GM11168 (cell line): ENCODE results near the gene ENAH.
"Not testable (repeated sequence)": the region's sequence is repeated elsewhere in the genome, so short reads cannot be mapped to it uniquely, and the experiment has no call there.

ENCODE experiments used
- in situ Hi-C: fragments of 300-500 bp; cut with MboI; formaldehyde crosslinking; loops from one replicate; pipeline ENCODE4 v1.12.0; 2022; ENCODE audit warnings: low sequenced_read_pairs; ENCODE audit not compliant: unreplicated experiment

The ENAH gene

GRCh38 chr1:225534135-225534534, 118.8 kb downstream of the ENAH start:
- in situ Hi-C loops, result no loop called here

GRCh38 chr1:225533238-225533637, 119.7 kb downstream of the ENAH start:
- in situ Hi-C loops, result no loop called here

- in situ Hi-C loops, result no loop called here
Observed at GRCh38 chr1:225532240-225532944, 120.5 kb downstream of the ENAH start.

GRCh38 chr1:225529726-225530125, 123.2 kb downstream of the ENAH start:
- in situ Hi-C loops, result no loop called here

- in situ Hi-C loops, result no loop called here
Observed at GRCh38 chr1:225527575-225527974, 125.3 kb downstream of the ENAH start.

GRCh38 chr1:225526878-225527277, 126.0 kb downstream of the ENAH start:
- in situ Hi-C loops, result no loop called here

GRCh38 chr1:225525377-225525776, 127.5 kb downstream of the ENAH start:
- in situ Hi-C loops, result no loop called here

- in situ Hi-C loops, result no loop called here
Observed at GRCh38 chr1:225524570-225524969, 128.4 kb downstream of the ENAH start.

- in situ Hi-C loops, result no loop called here
Observed at GRCh38 chr1:225523263-225523950, 129.5 kb downstream of the ENAH start.

- in situ Hi-C loops, result no loop called here
Observed at GRCh38 chr1:225522588-225523262, 130.2 kb downstream of the ENAH start.

GRCh38 chr1:225520587-225521227, 132.2 kb downstream of the ENAH start:
- in situ Hi-C loops, result no loop called here

- in situ Hi-C loops, result no loop called here
Observed at GRCh38 chr1:225519166-225519863, 133.6 kb downstream of the ENAH start.

- in situ Hi-C loops, result no loop called here
Observed at GRCh38 chr1:225517697-225518096, 135.2 kb downstream of the ENAH start.

- in situ Hi-C loops, result no loop called here
Observed at GRCh38 chr1:225517221-225517620, 135.7 kb downstream of the ENAH start.

GRCh38 chr1:225514671-225515081, 138.2 kb downstream of the ENAH start:
- in situ Hi-C loops, result no loop called here

GRCh38 chr1:225513576-225513975, 139.3 kb downstream of the ENAH start:
- in situ Hi-C loops, result not testable (repeated sequence)

- in situ Hi-C loops, result no loop called here
Observed at GRCh38 chr1:225511828-225512381, 141.0 kb downstream of the ENAH start.

- in situ Hi-C loops, result not testable (repeated sequence)
Observed at GRCh38 chr1:225510740-225511139, 142.2 kb downstream of the ENAH start.

GRCh38 chr1:225509770-225510169, 143.2 kb downstream of the ENAH start:
- in situ Hi-C loops, result no loop called here

GRCh38 chr1:225509376-225509707, 143.6 kb downstream of the ENAH start:
- in situ Hi-C loops, result no loop called here
